Activated B cell treated with CpG ODN at 0.5 μM for 24 hours (primary cell): ENCODE measurements around the gene HS6ST3. TPM values are rescaled to one million over a fixed set of nuclear protein-coding genes. Genes with fewer than 3 reads are reported as not detected.

Experiments used
- ATAC-seq: fragments of 200-7000 bp; cut with Tn5 transposase; one replicate; pipeline ENCODE4 v1.10.0; 2021; ENCODE audit warnings: low read depth, mild to moderate bottlenecking, moderate library complexity
- CTCF ChIA-PET: fragments of 350-600 bp; sonication (Branson Sonifier 250); formaldehyde crosslinking; loops from one replicate; lab custom pipeline; 2021; ENCODE audit warnings: antibody characterized with exemption; lab: Charles Lee
- POLR2A ChIA-PET: fragments of 350-600 bp; sonication (Branson Sonifier 250); formaldehyde crosslinking; loops from one replicate; lab custom pipeline; 2021; ENCODE audit warnings: antibody characterized with exemption; lab: Charles Lee
- DNase-seq: peaks from one replicate; pipeline ENCODE4 v3.0.0; 2022
- H3K27ac Mint-ChIP-seq: one replicate; pipeline ENCODE4 v1.8.0; 2020; ENCODE audit warnings: mixed read lengths
- H3K27me3 Mint-ChIP-seq: one replicate; pipeline ENCODE4 v1.8.0; 2021; ENCODE audit warnings: mixed read lengths
- H3K36me3 Mint-ChIP-seq: one replicate; pipeline ENCODE4 v1.8.0; 2021; ENCODE audit warnings: low read depth, mixed read lengths
- H3K4me1 Mint-ChIP-seq: one replicate; pipeline ENCODE4 v1.8.0; 2021; ENCODE audit warnings: mixed read lengths
- H3K4me3 Mint-ChIP-seq: one replicate; pipeline ENCODE4 v1.8.0; 2020; ENCODE audit warnings: mild to moderate bottlenecking, mixed read lengths
- H3K9me3 Mint-ChIP-seq: one replicate; pipeline ENCODE4 v1.8.0; 2020; ENCODE audit warnings: mixed read lengths
- CTCF ChIP-seq: fragments of 200-600 bp; IDR thresholded peaks from one replicate; pipeline ENCODE4 v1.8.0; 2022; ENCODE audit warnings: antibody characterized with exemption, mild to moderate bottlenecking
- intact Hi-C: fragments of 100-400 bp; cut with micrococcal nuclease; formaldehyde crosslinking; loops from one replicate; pipeline ENCODE4 v1.15.1; 2024
- total RNA-seq: library from RNA; stranded (reverse); gene quantifications from 2 replicates; pipeline ENCODE4 v1.2.3, GENCODE V29; 2022

HS6ST3 gene
- total RNA-seq, 1 donor from 2014 or later: not detected

- DNase-seq: no peak
- ChIA-PET CTCF (no interaction called here), POLR2A (no interaction called here)
- Mint-ChIP-seq H3K36me3 (peaks cover 2% of the 10 kb centered on the region), H3K27me3 (peaks cover 10% of the 10 kb centered on the region), H3K9me3 (no peaks in the 10 kb centered on the region), H3K4me3 (peak overlapping the region; percentile 86), H3K4me1 (peaks cover 5% of the 10 kb centered on the region), H3K27ac (no peak overlapping the region)
- intact Hi-C loops: no loop called here
- ATAC-seq: peak; percentile 36
- TF ChIP-seq CTCF: no peak
These were observed 37.3 kb upstream of the HS6ST3 start for GRCh38 chr13:96052656-96053002.

GRCh38 chr13:96053003-96053703 is 36.8 kb upstream of the HS6ST3 start, which contains the start of gene UGGT2:
TSS of gene UGGT2 (minus strand) at chr13:96053401. CDS start at chr13:96053312, 89 bp downstream.
- intact Hi-C loops: no loop called here
- peak within 1 kb of the TSS; percentile 86 for H3K4me3 Mint-ChIP-seq
- H3K36me3 Mint-ChIP-seq: peaks cover 2% of the 10 kb centered on the region
- no peak within 1 kb of the TSS for H3K27ac Mint-ChIP-seq
- H3K27me3 Mint-ChIP-seq: peaks cover 10% of the 10 kb centered on the region
- ChIA-PET CTCF (no interaction called here), POLR2A (no interaction called here)
- H3K4me1 Mint-ChIP-seq: peaks cover 5% of the 10 kb centered on the region
- H3K9me3 Mint-ChIP-seq: no peaks in the 10 kb centered on the region
- ATAC-seq: peak; percentile 89
- peak; percentile 37 for DNase-seq
- no peak for TF ChIP-seq CTCF

GRCh38 chr13:96065849-96066248 is 24.1 kb upstream of the HS6ST3 start:
- no peak for TF ChIP-seq CTCF
- H3K27me3 Mint-ChIP-seq: peaks cover 10% of the 10 kb centered on the region
- no peak for DNase-seq
- no peak for ATAC-seq
- intact Hi-C loops: no loop called here
- no peak overlapping the region for H3K27ac Mint-ChIP-seq
- no peak overlapping the region for H3K4me3 Mint-ChIP-seq
- ChIA-PET POLR2A (no interaction called here), CTCF (no interaction called here)
- peaks cover 7% of the 10 kb centered on the region for H3K9me3 Mint-ChIP-seq
- H3K36me3 Mint-ChIP-seq: no peaks in the 10 kb centered on the region
- H3K4me1 Mint-ChIP-seq: no peaks in the 10 kb centered on the region

GRCh38 chr13:96068729-96069128 is 21.2 kb upstream of the HS6ST3 start:
- DNase-seq: no peak
- H3K36me3 Mint-ChIP-seq: no peaks in the 10 kb centered on the region
- H3K4me1 Mint-ChIP-seq: no peaks in the 10 kb centered on the region
- no peak overlapping the region for H3K27ac Mint-ChIP-seq
- no peak for ATAC-seq
- H3K9me3 Mint-ChIP-seq: peaks cover 9% of the 10 kb centered on the region
- intact Hi-C loops: no loop called here
- H3K4me3 Mint-ChIP-seq: no peak overlapping the region
- ChIA-PET CTCF (no interaction called here), POLR2A (no interaction called here)
- peaks cover 3% of the 10 kb centered on the region for H3K27me3 Mint-ChIP-seq
- TF ChIP-seq CTCF: no peak

GRCh38 chr13:96071504-96071903 is 18.4 kb upstream of the HS6ST3 start:
- CTCF ChIA-PET: no interaction called here

More at GRCh38 chr13:96071504-96071903, 18.4 kb upstream of the HS6ST3 start:
- Mint-ChIP-seq H3K9me3 (peaks cover 9% of the 10 kb centered on the region), H3K4me1 (no peaks in the 10 kb centered on the region), H3K36me3 (no peaks in the 10 kb centered on the region), H3K27ac (no peak overlapping the region), H3K4me3 (no peak overlapping the region), H3K27me3 (peaks cover 3% of the 10 kb centered on the region)
- intact Hi-C loops: no loop called here
- no peak for ATAC-seq
- TF ChIP-seq CTCF: no peak
- POLR2A ChIA-PET: no interaction called here
- no peak for DNase-seq
